ENCODE measurements around the gene ASB16. TPM values are rescaled to one million over a fixed set of nuclear protein-coding genes. Genes with fewer than 3 reads are reported as not detected.
A peak's percentile ranks its signal among the peaks of the same experiment; 100 is the strongest.

Gene ASB16
- total and polyA plus RNA-seq, 9 of the 15 experiments (the other 6 are each of a cell fraction or from before 2014, with no cell fraction given), result 0.03 to 0.07 TPM; not detected in 7

GRCh38 chr17:44198721-44199552 is 28.4 kb downstream of the ASB16 start (continued):
- TF ChIP-seq ZNF318 (IDR thresholded peaks at IDR 0.05; ENCODE audit: borderline replicate concordance in 1 of 2, low read depth in 1 of 2) (no peak), SAFB2 (IDR thresholded peaks at IDR 0.05; ENCODE audit: borderline replicate concordance, low read depth, low read length, severe bottlenecking) (no peak), HNRNPLL (IDR thresholded peaks at IDR 0.05; ENCODE audit: low read depth, low read length, poor library complexity, severe bottlenecking) (no peak), WHSC1 (IDR thresholded peaks at IDR 0.05; ENCODE audit: low read length) (no peak), HIVEP1 (CRISPR knock-in tag; IDR thresholded peaks at IDR 0.05) (no peak), GABPA (tag; conservative IDR thresholded peaks at IDR 0.05; ENCODE audit: low read depth) (no peak), CBFA2T3 (IDR thresholded peaks at IDR 0.05) (no peak), ZNF146 (CRISPR knock-in tag; IDR thresholded peaks at IDR 0.05; ENCODE audit: unreplicated experiment) (no peak), CBX8 (IDR thresholded peaks at IDR 0.05; ENCODE audit: borderline replicate concordance, extremely low read depth, low read depth, low read length, poor library complexity, severe bottlenecking) (no peak), TAF1 (IDR thresholded peaks at IDR 0.05; ENCODE audit: control insufficient read depth, extremely low read depth, insufficient read depth, low read length, severe bottlenecking) (peak; percentile 58), ZNF696 (CRISPR knock-in tag; conservative IDR thresholded peaks at IDR 0.05) (no peak), ZNF586 (CRISPR knock-in tag; conservative IDR thresholded peaks at IDR 0.05) (no peak), CREB3L1 (IDR thresholded peaks at IDR 0.05; ENCODE audit: borderline replicate concordance, low read depth) (no peak)
